Mesendoderm (in vitro differentiated cells): ENCODE data around the gene CCDC13.
A peak's percentile ranks its signal among the peaks of the same experiment; 100 is the strongest.
"Not testable (repeated sequence)": the region's sequence is repeated elsewhere in the genome, so short reads cannot be mapped to it uniquely, and the experiment has no call there.

Source experiments
- DNase-seq: peaks from one replicate; pipeline ENCODE4 v3.0.0; 2013
- H2AK5ac ChIP-seq: 2 replicates; pipeline ENCODE4 v1.6.1; 2013; ENCODE audit warnings: low read length, inconsistent platforms
- H2BK120ac ChIP-seq: 2 replicates; pipeline ENCODE4 v1.6.1; 2013; ENCODE audit warnings: low read depth, mild to moderate bottlenecking, low read length, moderate library complexity, mixed read lengths
- H2BK15ac ChIP-seq: replicated peaks from 2 replicates; pipeline ENCODE4 v1.6.1; 2013; ENCODE audit warnings: low read depth, mild to moderate bottlenecking, moderate library complexity
- H2BK5ac ChIP-seq: 2 replicates; pipeline ENCODE4 v1.6.1; 2013; ENCODE audit warnings: low read length, inconsistent platforms
- H3K18ac ChIP-seq: 2 replicates; pipeline ENCODE4 v1.6.1; 2013; ENCODE audit warnings: mild to moderate bottlenecking, low read length, mixed read lengths
- H3K23ac ChIP-seq: one replicate; pipeline ENCODE4 v1.6.1; 2013; ENCODE audit warnings: low read length
- H3K27ac ChIP-seq: 2 replicates; pipeline ENCODE4 v1.5.1; 2013; ENCODE audit warnings: low read depth, mild to moderate bottlenecking, inconsistent platforms, low read length, moderate library complexity
- H3K27me3 ChIP-seq: 2 replicates; pipeline ENCODE4 v1.6.1; 2013; ENCODE audit warnings: low read length, control low read depth, mild to moderate bottlenecking, inconsistent platforms; ENCODE audit not compliant: insufficient read depth, poor library complexity
- H3K36me3 ChIP-seq: 2 replicates; pipeline ENCODE4 v1.6.1; 2013; ENCODE audit warnings: low read length, inconsistent platforms; ENCODE audit not compliant: control insufficient read depth, insufficient read depth
- H3K4ac ChIP-seq: one replicate; pipeline ENCODE4 v1.6.1; 2013; ENCODE audit warnings: low read depth, mild to moderate bottlenecking, low read length, moderate library complexity
- H3K4me1 ChIP-seq: 2 replicates; pipeline ENCODE4 v1.6.1; 2013; ENCODE audit warnings: low read depth, low read length, inconsistent platforms; ENCODE audit not compliant: control insufficient read depth
- H3K4me2 ChIP-seq: 2 replicates; pipeline ENCODE4 v1.6.1; 2013; ENCODE audit warnings: low read length
- H3K4me3 ChIP-seq: 2 replicates; pipeline ENCODE4 v1.5.1; 2013; ENCODE audit warnings: mild to moderate bottlenecking, low read length
- H3K56ac ChIP-seq: one replicate; pipeline ENCODE4 v1.6.1; 2013; ENCODE audit warnings: low read length
- H3K79me1 ChIP-seq: 2 replicates; pipeline ENCODE4 v1.6.1; 2013; ENCODE audit warnings: low read length, inconsistent platforms
- H3K79me2 ChIP-seq: 2 replicates; pipeline ENCODE4 v1.6.1; 2013; ENCODE audit warnings: mild to moderate bottlenecking, low read length; ENCODE audit not compliant: control insufficient read depth, insufficient read depth
- H3K9ac ChIP-seq: 2 replicates; pipeline ENCODE4 v1.6.1; 2013; ENCODE audit warnings: low read length, inconsistent platforms
- H4K5ac ChIP-seq: one replicate; pipeline ENCODE4 v1.6.1; 2013; ENCODE audit warnings: low read length
- H4K8ac ChIP-seq: one replicate; pipeline ENCODE4 v1.6.1; 2013; ENCODE audit warnings: low read depth, mild to moderate bottlenecking, control low read depth, low read length, moderate library complexity
- WGBS: extraction: QIAGEN DNeasy Blood & Tissue Kit; methylation state at CpG from one replicate; pipeline ENCODE4 v1.1.7; 2013; ENCODE audit warnings: low lambda C conversion rate, missing lambda C conversion rate; ENCODE audit not compliant: insufficient coverage; ENCODE audit errors: extremely low coverage; 5-methylcytosine and 5-hydroxymethylcytosine counted together

CCDC13 gene

DNA sequence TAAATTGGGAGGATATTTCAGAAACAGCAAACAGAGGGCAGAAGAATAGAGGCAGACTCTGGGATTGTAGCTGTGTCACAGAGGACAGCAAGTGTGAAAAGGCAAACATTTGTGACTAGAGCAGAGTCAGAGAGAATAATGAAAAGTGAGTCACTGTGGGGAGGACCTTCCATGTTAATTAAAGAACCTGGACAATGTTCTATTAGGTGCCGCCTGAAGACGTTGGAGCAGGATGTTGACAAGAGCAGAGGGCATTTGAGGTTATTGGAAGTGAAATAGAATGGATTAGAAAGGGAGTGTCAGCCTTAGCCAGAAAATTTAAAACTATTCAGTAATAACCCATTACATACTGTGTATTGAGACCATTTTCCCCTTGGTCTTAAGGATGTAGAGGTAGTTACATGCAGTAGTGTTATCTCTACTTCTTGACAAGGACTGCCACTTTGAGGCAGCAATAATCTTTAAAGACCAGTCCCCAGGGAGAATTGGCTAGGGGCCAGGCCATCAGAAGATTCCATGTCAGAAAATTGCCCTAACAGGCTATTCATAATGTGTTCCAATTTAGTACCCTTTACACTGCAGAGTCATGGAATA lies 42.0 kb upstream of the CCDC13 start:
- no peak overlapping the region for H3K27ac ChIP-seq
- H3K4ac ChIP-seq: no peak overlapping the region
- H2BK15ac ChIP-seq: no peak overlapping the region
- no peak for DNase-seq
- H2BK120ac ChIP-seq: no peak overlapping the region
- no peaks in the 10 kb centered on the region for H3K36me3 ChIP-seq
- H3K18ac ChIP-seq: no peak overlapping the region
- no peaks in the 10 kb centered on the region for H3K27me3 ChIP-seq
- no peaks in the 10 kb centered on the region for H3K79me1 ChIP-seq
- no peak overlapping the region for H3K4me2 ChIP-seq
- H2AK5ac ChIP-seq: no peak overlapping the region
- no peak overlapping the region for H2BK5ac ChIP-seq
- no peak overlapping the region for H3K9ac ChIP-seq
- H3K23ac ChIP-seq: no peak overlapping the region
- no peaks in the 10 kb centered on the region for H3K4me1 ChIP-seq
- H4K8ac ChIP-seq: no peak overlapping the region
- no CpG with 5 or more reads among the region's 2 CpGs for WGBS
- H3K56ac ChIP-seq: no peak overlapping the region
- no peak overlapping the region for H4K5ac ChIP-seq
- H3K4me3 ChIP-seq: no peak overlapping the region
- no peaks in the 10 kb centered on the region for H3K79me2 ChIP-seq

DNA sequence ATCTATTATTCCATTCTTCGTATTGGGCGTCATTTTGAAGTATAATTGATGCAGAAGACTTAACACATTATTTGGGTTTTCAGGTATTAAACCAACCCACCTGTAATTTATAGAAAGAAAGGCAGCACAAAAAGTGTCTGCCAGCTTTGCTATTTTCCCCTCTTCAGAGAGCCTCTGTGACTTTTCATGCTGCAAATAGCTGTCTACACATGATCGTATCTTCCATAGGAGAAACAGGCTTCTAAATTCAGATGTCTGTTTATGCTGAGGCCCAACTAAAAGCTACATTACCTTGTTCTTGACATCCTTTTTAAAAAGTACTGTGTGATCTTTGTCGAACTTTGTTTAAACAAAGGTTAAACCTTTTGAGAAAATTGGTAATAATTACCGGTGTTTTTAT lies 41.2 kb upstream of the CCDC13 start:
- Histone ChIP-seq H4K8ac (no peak overlapping the region), H3K9ac (no peak overlapping the region), H3K36me3 (no peaks in the 10 kb centered on the region), H4K5ac (no peak overlapping the region), H2BK120ac (no peak overlapping the region), H2AK5ac (no peak overlapping the region), H3K4me1 (no peaks in the 10 kb centered on the region), H3K4me2 (no peak overlapping the region), H2BK5ac (no peak overlapping the region), H3K23ac (no peak overlapping the region), H3K27me3 (no peaks in the 10 kb centered on the region), H3K56ac (no peak overlapping the region), H3K18ac (no peak overlapping the region), H3K4ac (no peak overlapping the region), H3K79me2 (no peaks in the 10 kb centered on the region), H3K79me1 (no peaks in the 10 kb centered on the region), H2BK15ac (no peak overlapping the region), H3K4me3 (no peak overlapping the region), H3K27ac (no peak overlapping the region)
- no CpG with 5 or more reads among the region's 5 CpGs for WGBS
- no peak for DNase-seq

DNA sequence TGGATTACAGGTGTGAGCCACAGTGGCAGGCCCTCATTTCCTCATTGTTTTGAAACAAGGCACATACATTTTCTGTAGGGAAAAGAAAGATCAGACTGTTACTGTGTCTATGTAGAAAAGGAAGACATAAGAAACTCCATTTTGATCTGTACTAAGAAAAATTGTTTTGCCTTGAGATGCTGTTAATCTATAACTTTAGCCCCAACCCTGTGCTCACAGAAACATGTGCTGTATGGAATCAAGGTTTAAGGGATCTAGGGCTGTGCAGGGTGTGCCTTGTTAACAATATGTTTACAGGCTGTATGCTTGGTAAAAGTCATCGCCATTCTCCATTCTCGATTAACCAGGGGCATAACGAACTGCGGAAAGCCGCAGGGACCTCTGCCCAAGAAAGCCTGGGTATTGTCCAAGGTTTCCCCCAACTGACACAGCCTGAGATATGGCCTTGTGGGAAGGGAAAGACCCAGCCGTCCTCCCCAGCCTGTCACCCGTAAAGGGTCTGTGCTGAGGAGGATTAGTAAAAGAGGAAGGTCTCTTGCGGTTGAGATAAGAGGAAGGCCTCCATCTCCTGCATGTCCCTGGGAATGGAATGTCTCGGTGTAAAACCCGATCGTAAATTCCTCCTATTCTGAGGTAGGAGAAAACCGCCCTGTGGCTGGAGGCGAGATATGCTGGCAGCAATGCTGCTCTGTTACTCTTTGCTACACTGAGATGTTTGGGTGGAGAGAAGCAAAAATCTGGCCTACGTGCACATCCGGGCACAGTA lies 38.2 kb upstream of the CCDC13 start:
- not testable (repeated sequence) for H3K4ac ChIP-seq, H4K5ac ChIP-seq, H2BK5ac ChIP-seq, H3K36me3 ChIP-seq, H2BK15ac ChIP-seq, H4K8ac ChIP-seq, H3K4me1 ChIP-seq, H3K4me3 ChIP-seq, H3K79me1 ChIP-seq, H3K27me3 ChIP-seq, H2BK120ac ChIP-seq, H3K23ac ChIP-seq, H3K4me2 ChIP-seq, H2AK5ac ChIP-seq, H3K79me2 ChIP-seq, H3K9ac ChIP-seq
- no CpG with 5 or more reads among the region's 15 CpGs for WGBS
- peak overlapping the region; percentile 51 for H3K18ac ChIP-seq
- peak overlapping the region; percentile 54 for H3K56ac ChIP-seq
- H3K27ac ChIP-seq: peak overlapping the region; percentile 11
- peak; percentile 92 for DNase-seq

DNA sequence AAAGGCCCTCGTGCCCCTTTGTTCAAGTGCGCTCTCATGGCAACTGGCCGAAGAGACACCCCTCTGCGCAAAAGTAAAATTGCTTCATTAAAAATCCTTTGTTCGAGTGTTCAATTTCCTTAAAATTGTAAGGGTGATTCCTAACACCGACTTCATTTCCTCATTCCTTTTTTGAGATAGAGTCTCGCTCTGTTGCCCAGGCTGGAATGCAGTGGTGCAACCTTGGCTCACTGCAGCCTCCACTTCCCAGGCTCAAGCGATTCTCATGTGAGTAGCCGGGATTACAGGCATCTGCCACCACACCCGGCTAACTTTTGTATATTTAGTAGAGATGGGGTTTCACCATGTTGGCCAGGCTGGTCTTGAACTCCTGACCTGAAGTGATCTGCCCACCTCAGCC lies 37.7 kb upstream of the CCDC13 start:
- H3K79me1 ChIP-seq, H3K9ac ChIP-seq, H2BK5ac ChIP-seq, H3K27ac ChIP-seq, H3K4me2 ChIP-seq, H3K23ac ChIP-seq, H3K36me3 ChIP-seq, DNase-seq, H4K5ac ChIP-seq, H3K79me2 ChIP-seq, H3K4me3 ChIP-seq, H2BK15ac ChIP-seq, H3K4ac ChIP-seq, H3K27me3 ChIP-seq, H2AK5ac ChIP-seq, H3K4me1 ChIP-seq, H4K8ac ChIP-seq, H3K56ac ChIP-seq: not testable (repeated sequence)
- Histone ChIP-seq H2BK120ac (peak overlapping the region; percentile 88), H3K18ac (peak overlapping the region; percentile 75)
- WGBS: no CpG with 5 or more reads among the region's 10 CpGs

DNA sequence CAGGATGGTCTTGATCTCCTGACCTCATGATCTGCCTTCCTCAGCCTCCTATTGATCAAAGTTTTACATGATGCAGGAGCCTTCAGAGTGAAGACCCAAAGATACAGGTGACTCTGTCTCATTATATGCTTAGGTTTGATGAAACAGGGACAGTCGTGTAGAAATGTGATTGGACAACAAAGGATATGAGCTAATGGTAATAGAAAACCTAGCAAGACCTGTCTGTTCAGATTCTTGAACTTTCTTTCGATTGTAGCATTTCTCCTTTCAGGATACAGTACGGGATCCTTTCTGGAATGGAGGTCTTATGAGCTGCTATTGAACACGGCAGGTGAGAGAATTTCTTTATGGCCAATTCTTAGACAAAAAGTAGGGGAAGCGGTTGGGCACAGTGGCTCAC lies 36.1 kb upstream of the CCDC13 start, which contains the start of gene ACKR2:
Gene ACKR2, plus strand, starts transcription at position 244 of the 400 bp plus-strand sequence. CDS start 55,058 bp downstream, outside the sequence.
- no peak within 1 kb of the TSS for H3K23ac ChIP-seq
- no peak within 1 kb of the TSS for H3K4me2 ChIP-seq
- H3K18ac ChIP-seq: no peak within 1 kb of the TSS
- H3K4ac ChIP-seq: no peak within 1 kb of the TSS
- H3K4me1 ChIP-seq: peaks cover 2% of the 10 kb centered on the region
- WGBS: no CpG with 5 or more reads among the region's 5 CpGs
- no peaks in the 10 kb centered on the region for H3K27me3 ChIP-seq
- no peak within 1 kb of the TSS for H2AK5ac ChIP-seq
- no peak within 1 kb of the TSS for H4K8ac ChIP-seq
- H3K4me3 ChIP-seq: no peak within 1 kb of the TSS
- peaks cover under 1% of the 10 kb centered on the region for H3K79me2 ChIP-seq
- no peak within 1 kb of the TSS for H3K56ac ChIP-seq
- no peak for DNase-seq
- no peak within 1 kb of the TSS for H3K27ac ChIP-seq
- H3K79me1 ChIP-seq: no peaks in the 10 kb centered on the region
- H3K9ac ChIP-seq: no peak within 1 kb of the TSS
- H2BK15ac ChIP-seq: peak within 1 kb of the TSS; percentile 75
- H2BK120ac ChIP-seq: no peak within 1 kb of the TSS
- H3K36me3 ChIP-seq: no peaks in the 10 kb centered on the region
- H4K5ac ChIP-seq: no peak within 1 kb of the TSS
- H2BK5ac ChIP-seq: no peak within 1 kb of the TSS
